Spleen (tissue), 11 donors: ENCODE results near the gene SV2C. TPM values are rescaled to one million over a fixed set of nuclear protein-coding genes. Genes with fewer than 3 reads are reported as not detected.
A peak's percentile ranks its signal among the peaks of the same experiment; 100 is the strongest.

ENCODE experiments used
- DNase-seq: peaks from one replicate; pipeline ENCODE4 v3.0.0-alpha.2; 2020
- H3K27ac ChIP-seq, 8 donors: fragments of 200-600 bp; sonication (generic) in 7 of 8; 1 replicate in 4 of 8; 2 replicates in 4 of 8; pipeline versions ENCODE4 v1.5.0 to v1.8.0; 2016 to 2021; ENCODE audit warnings: inconsistent platforms in 4 of 8, mild to moderate bottlenecking in 4 of 8, moderate library complexity in 1 of 8
- H3K27me3 ChIP-seq, 7 donors: fragments of 200-600 bp; sonication (generic) in 6 of 7; replicated peaks in 1 of 7; 1 replicate in 4 of 7; 2 replicates in 3 of 7; pipeline versions ENCODE4 v1.5.0 to v1.8.0; 2016 to 2021; ENCODE audit warnings: inconsistent platforms in 3 of 7, mild to moderate bottlenecking in 1 of 7
- H3K36me3 ChIP-seq, 6 donors: fragments of 200-600 bp; sonication (generic) in 5 of 6; 1 replicate in 4 of 6; 2 replicates in 2 of 6; pipeline versions ENCODE4 v1.5.0 to v1.8.0; 2016 to 2021; ENCODE audit warnings: inconsistent platforms in 2 of 6
- H3K4me1 ChIP-seq, 6 donors: fragments of 200-600 bp; sonication (generic) in 5 of 6; 1 replicate in 3 of 6; 2 replicates in 3 of 6; pipeline versions ENCODE4 v1.5.0 to v1.8.0; 2016 to 2021; ENCODE audit warnings: inconsistent platforms in 3 of 6
- H3K4me3 ChIP-seq, 8 donors: fragments of 200-600 bp; sonication (generic) in 7 of 8; 1 replicate in 4 of 8; 2 replicates in 4 of 8; pipeline versions ENCODE4 v1.5.0 to v1.8.0; 2016 to 2021; ENCODE audit warnings: inconsistent platforms in 4 of 8, mild to moderate bottlenecking in 4 of 8, moderate library complexity in 2 of 8
- H3K9me3 ChIP-seq, 8 donors: fragments of 200-600 bp; sonication (generic) in 7 of 8; 1 replicate in 4 of 8; 2 replicates in 4 of 8; pipeline versions ENCODE4 v1.5.0 to v1.8.0; 2016 to 2021; ENCODE audit warnings: inconsistent platforms in 4 of 8
- CTCF ChIP-seq, 11 experiments: fragments of 200-600 bp in 7 of 11; fragments of 450-650 bp in 4 of 11; sonication (generic) in 4 of 11; IDR thresholded peaks in 8 of 11; conservative IDR thresholded peaks in 3 of 11; 1 replicate in 7 of 11; 2 replicates in 4 of 11; pipeline versions ENCODE4 v1.4.0 to v1.8.0; 2016 to 2021; ENCODE audit warnings: antibody characterized with exemption in 11 of 11, inconsistent platforms in 4 of 11, mild to moderate bottlenecking in 1 of 11
- POLR2A ChIP-seq, 3 donors: fragments of 450-650 bp; IDR thresholded peaks; one replicate each; pipeline ENCODE4 v1.5.1; 2017; ENCODE audit warnings: antibody characterized with exemption in 3 of 3, mild to moderate bottlenecking in 1 of 3
- POLR2AphosphoS5 ChIP-seq, 3 donors: sonication (generic); formaldehyde crosslinking; IDR thresholded peaks; one replicate each; pipeline ENCODE4 v1.5.1; 2017; ENCODE audit warnings: antibody characterized with exemption in 3 of 3
- WGBS, 5 donors: extraction: QIAGEN DNeasy Blood & Tissue Kit in 3 of 5; methylation state at CpG; one replicate each; pipeline versions ENCODE4 v1.1.5 to v1.1.7; 2013 to 2018; 5-methylcytosine and 5-hydroxymethylcytosine counted together
- intact Hi-C: fragments of 100-400 bp; cut with DNase I; formaldehyde crosslinking; loops from one replicate; pipeline ENCODE4 v1.15.0; 2023; ENCODE audit warnings: low total_unique reads
- polyA plus RNA-seq, 3 donors: library from polyadenylated mRNA; stranded (reverse); fragments of 200-250 nt; gene quantifications; one replicate each; pipeline ENCODE4 v1.2.1, GENCODE V29; 2013
- total RNA-seq, 7 donors: library from RNA; depleted of rRNA in 3 of 7; stranded (reverse); fragments of >200 nt in 3 of 7; fragmentation: NEBNext Ultra II Directional in 4 of 7; extraction: Animal tissue kit (Norgen Biotek cat#: 25700) in 4 of 7; gene quantifications; one replicate each; pipeline versions ENCODE4 v1.1.0 to v1.2.1, GENCODE V29; 2016 to 2021
- donor health status: healthy with polysubstance abuse.
- donor health status: DM: no; HTN: no; CAD: no; lungs with moderate emphysema.
- donor health status: DM: no; HTN: no; CAD: no.
- donor health status: Bipolar disorder and iron deficiency.
- donor health status: healthy.
- donor health status: DM: no; HTN: no; CAD: no.
- donor health status: DM: yes; HTN: yes; CAD: no.

The SV2C gene
- total and polyA plus RNA-seq, 10 donors = 0.02 to 0.43 (median 0.11) TPM

- 73 to 81% (median 79%) methylated on average over 5 of the region's 5 CpGs for WGBS, 5 donors
- Histone ChIP-seq H3K27me3 (peaks cover 0 to 2% (median 0%) of the 10 kb centered on the region in 7 donors), H3K4me3 (no peak overlapping the region), H3K9me3 (no peaks in the 10 kb centered on the region), H3K27ac (no peak overlapping the region), H3K36me3 (no peaks in the 10 kb centered on the region), H3K4me1 (no peaks in the 10 kb centered on the region)
- no peak for TF ChIP-seq CTCF (IDR thresholded peaks at IDR 0.05 in 8 of 11, conservative IDR thresholded peaks at IDR 0.05 in 3 of 11)
- no peak for TF ChIP-seq POLR2A (IDR thresholded peaks at IDR 0.05)
- no peak for TF ChIP-seq POLR2AphosphoS5 (IDR thresholded peaks at IDR 0.05)
- no peak for DNase-seq
- intact Hi-C loops = no loop called here
Observed at GRCh38 chr5:76065258-76065657, 17.9 kb upstream of the SV2C start.

GRCh38 chr5:76069061-76069735 is 14.0 kb upstream of the SV2C start:
- no peaks in the 10 kb centered on the region for H3K4me1 ChIP-seq
- no peak overlapping the region for H3K27ac ChIP-seq
- intact Hi-C loops = no loop called here
- no peaks in the 10 kb centered on the region for H3K36me3 ChIP-seq
- DNase-seq = no peak
- TF ChIP-seq CTCF (IDR thresholded peaks at IDR 0.05 in 8 of 11, conservative IDR thresholded peaks at IDR 0.05 in 3 of 11) = no peak
- no peak for TF ChIP-seq POLR2A (IDR thresholded peaks at IDR 0.05)
- TF ChIP-seq POLR2AphosphoS5 (IDR thresholded peaks at IDR 0.05) = no peak
- peaks cover 0 to 17% (median 0%) of the 10 kb centered on the region in 7 donors for H3K27me3 ChIP-seq
- no peak overlapping the region for H3K4me3 ChIP-seq
- no peaks in the 10 kb centered on the region for H3K9me3 ChIP-seq
- WGBS, 5 donors = 75 to 85% (median 83%) methylated on average over 4 of the region's 4 CpGs

- no peak overlapping the region for H3K4me3 ChIP-seq
- no peaks in the 10 kb centered on the region for H3K36me3 ChIP-seq
- WGBS, 5 donors = 36 to 54% (median 41%) methylated on average over 2 of the region's 2 CpGs
- H3K27ac ChIP-seq = no peak overlapping the region
- no peak for DNase-seq
- intact Hi-C loops = no loop called here
- no peaks in the 10 kb centered on the region for H3K9me3 ChIP-seq
- peaks cover 0 to 53% (median 4%) of the 10 kb centered on the region in 7 donors for H3K27me3 ChIP-seq
- TF ChIP-seq POLR2A (IDR thresholded peaks at IDR 0.05) = no peak
- TF ChIP-seq POLR2AphosphoS5 (IDR thresholded peaks at IDR 0.05) = no peak
- TF ChIP-seq CTCF (IDR thresholded peaks at IDR 0.05 in 8 of 11, conservative IDR thresholded peaks at IDR 0.05 in 3 of 11) = peak in 6 of 11 experiments; percentile 14 to 53 (median 27)
- no peaks in the 10 kb centered on the region for H3K4me1 ChIP-seq
Observed at GRCh38 chr5:76074487-76075065, 8.6 kb upstream of the SV2C start.
